Neural cell (in vitro differentiated cells): ENCODE results near the gene FGD5.

Experiments
- EP300 ChIP-seq: fragments of 450-650 bp; conservative IDR thresholded peaks from 2 replicates; pipeline ENCODE4 v1.6.1; 2014; ENCODE audit warnings: antibody characterized with exemption, mild to moderate bottlenecking, moderate library complexity; ENCODE audit not compliant: poor library complexity, severe bottlenecking
- SMC3 ChIP-seq: fragments of 450-650 bp; conservative IDR thresholded peaks from 2 replicates; pipeline ENCODE4 v1.6.1; 2014; ENCODE audit warnings: antibody characterized with exemption, mild to moderate bottlenecking, moderate library complexity; ENCODE audit not compliant: poor library complexity
- TAF1 ChIP-seq: IDR thresholded peaks from 2 replicates; pipeline ENCODE4 v1.6.1; 2012; ENCODE audit warnings: low read depth
- TF ChIP-seq, protein P1 (sequence below): fragments of 450-650 bp; IDR thresholded peaks from 2 replicates; pipeline ENCODE4 v1.5.1; 2014; ENCODE audit warnings: antibody characterized with exemption, mild to moderate bottlenecking, moderate library complexity; ENCODE audit not compliant: poor library complexity, severe bottlenecking

DNA sequence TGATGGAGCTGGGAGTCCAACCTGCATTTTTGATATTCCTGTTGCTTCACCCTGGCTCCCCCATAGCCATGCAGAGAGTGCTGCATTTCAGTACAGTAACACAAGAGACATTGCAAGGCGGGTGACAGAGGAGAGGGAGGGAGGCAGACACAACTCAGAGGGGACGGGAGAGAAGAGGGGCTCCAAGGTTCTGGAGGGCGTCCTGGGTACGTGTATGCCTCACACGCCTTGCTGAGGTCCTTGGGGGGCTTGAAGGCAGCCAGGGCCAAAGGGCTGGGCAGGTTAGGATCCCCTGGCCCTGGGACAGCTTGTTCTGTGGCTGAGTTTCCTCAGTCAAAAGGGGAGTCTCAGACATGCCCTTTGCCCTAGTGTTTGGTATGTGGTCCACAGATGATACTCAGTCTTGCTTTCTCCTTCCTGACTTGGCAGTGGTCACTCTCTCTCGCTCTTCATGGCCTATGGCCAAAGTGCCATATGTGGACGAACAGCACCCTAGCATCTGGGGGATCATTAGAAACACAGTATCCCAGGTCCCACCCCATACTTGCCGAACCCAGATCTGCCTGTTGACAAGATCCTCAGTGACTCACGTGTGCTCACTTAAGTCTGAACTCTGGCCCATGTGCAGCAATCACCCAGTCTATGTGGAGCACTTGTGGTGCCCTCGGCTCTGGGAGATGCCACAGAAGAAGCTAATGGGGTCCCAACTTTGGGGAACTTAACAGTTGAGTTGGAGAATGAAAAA lies 52.9 kb downstream of the FGD5 start:
- TF ChIP-seq, protein P1, sequence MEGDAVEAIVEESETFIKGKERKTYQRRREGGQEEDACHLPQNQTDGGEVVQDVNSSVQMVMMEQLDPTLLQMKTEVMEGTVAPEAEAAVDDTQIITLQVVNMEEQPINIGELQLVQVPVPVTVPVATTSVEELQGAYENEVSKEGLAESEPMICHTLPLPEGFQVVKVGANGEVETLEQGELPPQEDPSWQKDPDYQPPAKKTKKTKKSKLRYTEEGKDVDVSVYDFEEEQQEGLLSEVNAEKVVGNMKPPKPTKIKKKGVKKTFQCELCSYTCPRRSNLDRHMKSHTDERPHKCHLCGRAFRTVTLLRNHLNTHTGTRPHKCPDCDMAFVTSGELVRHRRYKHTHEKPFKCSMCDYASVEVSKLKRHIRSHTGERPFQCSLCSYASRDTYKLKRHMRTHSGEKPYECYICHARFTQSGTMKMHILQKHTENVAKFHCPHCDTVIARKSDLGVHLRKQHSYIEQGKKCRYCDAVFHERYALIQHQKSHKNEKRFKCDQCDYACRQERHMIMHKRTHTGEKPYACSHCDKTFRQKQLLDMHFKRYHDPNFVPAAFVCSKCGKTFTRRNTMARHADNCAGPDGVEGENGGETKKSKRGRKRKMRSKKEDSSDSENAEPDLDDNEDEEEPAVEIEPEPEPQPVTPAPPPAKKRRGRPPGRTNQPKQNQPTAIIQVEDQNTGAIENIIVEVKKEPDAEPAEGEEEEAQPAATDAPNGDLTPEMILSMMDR: no peak
- no peak for TF ChIP-seq TAF1
- no peak for TF ChIP-seq SMC3
- no peak for TF ChIP-seq EP300
